Measurements from ENCODE around the gene MRPL28. TPM values are rescaled to one million over a fixed set of nuclear protein-coding genes. Genes with fewer than 3 reads are reported as not detected.

Gene MRPL28
- total and polyA plus RNA-seq, 4 donors = 31.9 to 98.9 (median 77.2) TPM

GRCh38 chr16:339680-340079 is 30.7 kb downstream of the MRPL28 start:
- no peak for ATAC-seq (ENCODE audit: insufficient read depth, low FRiP score)
- peaks cover 0 to 26% (median 0%) of the 10 kb centered on the region in 5 donors for H3K4me1 ChIP-seq (ENCODE audit: control insufficient read depth in 5 of 5, insufficient read depth in 5 of 5, low read length in 5 of 5)
- 21 to 46% methylated on average over 5 of the region's 5 CpGs for WGBS, 2 donors

GRCh38 chr16:337975-338575 is 32.3 kb downstream of the MRPL28 start:
- 69 to 77% methylated on average over 21 of the region's 21 CpGs for WGBS, 2 donors
- DNase-seq = no peak
- Histone ChIP-seq H3K4me1 (ENCODE audit: control insufficient read depth in 5 of 5, insufficient read depth in 5 of 5, low read length in 5 of 5) (peaks cover 0 to 35% (median 3%) of the 10 kb centered on the region in 5 donors), H3K4me3 (no peak overlapping the region), H3K27ac (ENCODE audit: low read depth in 1 of 2, low read length in 1 of 2) (no peak overlapping the region), H3K36me3 (ENCODE audit: control insufficient read depth in 4 of 4, insufficient read depth in 4 of 4, low read length in 4 of 4) (peaks cover 0 to 4% (median 3%) of the 10 kb centered on the region in 4 donors), H3K27me3 (ENCODE audit: control insufficient read depth in 3 of 3, insufficient read depth in 3 of 3, low read length in 2 of 3) (no peaks in the 10 kb centered on the region), H3K9me3 (ENCODE audit: control insufficient read depth in 4 of 4, insufficient read depth in 3 of 4, low read length in 3 of 4) (peaks cover 0 to 4% (median 0%) of the 10 kb centered on the region in 4 donors), H3K9ac (ENCODE audit: insufficient read depth in 1 of 2, low read length in 2 of 2) (no peak overlapping the region)
- ATAC-seq (ENCODE audit: insufficient read depth, low FRiP score) = no peak
- TF ChIP-seq CTCF (IDR thresholded peaks at IDR 0.05; ENCODE audit: control extremely low read depth, extremely low read depth) = no peak

More at GRCh38 chr16:339680-340079, 30.7 kb downstream of the MRPL28 start:
- Histone ChIP-seq H3K9ac (ENCODE audit: insufficient read depth in 1 of 2, low read length in 2 of 2) (no peak overlapping the region), H3K27me3 (ENCODE audit: control insufficient read depth in 3 of 3, insufficient read depth in 3 of 3, low read length in 2 of 3) (no peaks in the 10 kb centered on the region), H3K9me3 (ENCODE audit: control insufficient read depth in 4 of 4, insufficient read depth in 3 of 4, low read length in 3 of 4) (peaks cover 0 to 2% (median 0%) of the 10 kb centered on the region in 4 donors), H3K27ac (ENCODE audit: low read depth in 1 of 2, low read length in 1 of 2) (no peak overlapping the region), H3K4me3 (no peak overlapping the region), H3K36me3 (ENCODE audit: control insufficient read depth in 4 of 4, insufficient read depth in 4 of 4, low read length in 4 of 4) (peaks cover 0 to 4% (median 3%) of the 10 kb centered on the region in 4 donors)
- TF ChIP-seq CTCF (IDR thresholded peaks at IDR 0.05; ENCODE audit: control extremely low read depth, extremely low read depth) = no peak
- no peak for DNase-seq

- Histone ChIP-seq H3K27ac (ENCODE audit: low read depth in 1 of 2, low read length in 1 of 2) (no peak overlapping the region), H3K27me3 (ENCODE audit: control insufficient read depth in 3 of 3, insufficient read depth in 3 of 3, low read length in 2 of 3) (no peaks in the 10 kb centered on the region), H3K36me3 (ENCODE audit: control insufficient read depth in 4 of 4, insufficient read depth in 4 of 4, low read length in 4 of 4) (peaks cover 0 to 3% (median 3%) of the 10 kb centered on the region in 4 donors), H3K4me3 (no peak overlapping the region), H3K4me1 (ENCODE audit: control insufficient read depth in 5 of 5, insufficient read depth in 5 of 5, low read length in 5 of 5) (peaks cover 0 to 35% (median 3%) of the 10 kb centered on the region in 5 donors), H3K9ac (ENCODE audit: insufficient read depth in 1 of 2, low read length in 2 of 2) (no peak overlapping the region), H3K9me3 (ENCODE audit: control insufficient read depth in 4 of 4, insufficient read depth in 3 of 4, low read length in 3 of 4) (peaks cover 0 to 4% (median 0%) of the 10 kb centered on the region in 4 donors)
- WGBS, 2 donors = 71 to 85% methylated on average over 10 of the region's 10 CpGs
- no peak for DNase-seq
- ATAC-seq (ENCODE audit: insufficient read depth, low FRiP score) = no peak
- no peak for TF ChIP-seq CTCF (IDR thresholded peaks at IDR 0.05; ENCODE audit: control extremely low read depth, extremely low read depth)
Measured at GRCh38 chr16:337437-337836, 32.9 kb downstream of the MRPL28 start.
